Subcutaneous abdominal adipose tissue (tissue), 5 donors: Measurements from ENCODE around the gene ADARB2.

Experiments used
- H3K27ac ChIP-seq: one replicate; pipeline ENCODE4 v1.7.0; 2013; ENCODE audit warnings: low read depth, mild to moderate bottlenecking, inconsistent platforms, low read length, moderate library complexity
- H3K27me3 ChIP-seq, 5 donors: one replicate each; pipeline ENCODE4 v1.7.0; 2013; ENCODE audit warnings: low read length in 5 of 5, inconsistent platforms in 1 of 5; ENCODE audit not compliant: control insufficient read depth in 5 of 5, insufficient read depth in 4 of 5
- H3K36me3 ChIP-seq, 5 donors: one replicate each; pipeline ENCODE4 v1.7.0; 2013; ENCODE audit warnings: low read length in 5 of 5; ENCODE audit not compliant: control insufficient read depth in 5 of 5, insufficient read depth in 5 of 5
- H3K4me1 ChIP-seq, 5 donors: one replicate each; pipeline ENCODE4 v1.7.0; 2013; ENCODE audit warnings: low read length in 5 of 5, mild to moderate bottlenecking in 3 of 5, moderate library complexity in 1 of 5; ENCODE audit not compliant: control insufficient read depth in 5 of 5, insufficient read depth in 5 of 5
- H3K4me3 ChIP-seq, 5 donors: one replicate each; pipeline ENCODE4 v1.7.0; 2013; ENCODE audit warnings: low read length in 5 of 5, low read depth in 1 of 5
- H3K9ac ChIP-seq, 5 donors: one replicate each; pipeline ENCODE4 v1.7.0; 2013; ENCODE audit warnings: low read length in 5 of 5, mild to moderate bottlenecking in 4 of 5, moderate library complexity in 3 of 5
- H3K9me3 ChIP-seq, 5 donors: one replicate each; pipeline ENCODE4 v1.7.0; 2013; ENCODE audit warnings: low read length in 5 of 5; ENCODE audit not compliant: control insufficient read depth in 5 of 5
- donor health status: healthy.
- donor health status: healthy.
- donor health status: healthy.
- donor health status: healthy.
- donor health status: healthy.

ADARB2 gene

GRCh38 chr10:1203704-1204103 is 533.6 kb downstream of the ADARB2 start:
- H3K9ac ChIP-seq, result no peak overlapping the region
- H3K4me3 ChIP-seq, result no peak overlapping the region
- no peaks in the 10 kb centered on the region for H3K4me1 ChIP-seq
- H3K27ac ChIP-seq, result no peak overlapping the region
- H3K27me3 ChIP-seq, result peaks cover 2 to 11% (median 8%) of the 10 kb centered on the region in 5 donors
- no peaks in the 10 kb centered on the region for H3K9me3 ChIP-seq
- H3K36me3 ChIP-seq, result no peaks in the 10 kb centered on the region

- Histone ChIP-seq H3K27me3 (peaks cover 2 to 12% (median 9%) of the 10 kb centered on the region in 5 donors), H3K9me3 (no peaks in the 10 kb centered on the region), H3K4me1 (no peaks in the 10 kb centered on the region), H3K27ac (no peak overlapping the region), H3K36me3 (no peaks in the 10 kb centered on the region), H3K4me3 (no peak overlapping the region), H3K9ac (no peak overlapping the region)
Measured at GRCh38 chr10:1203216-1203615, 534.1 kb downstream of the ADARB2 start.

GRCh38 chr10:1202343-1202742 is 535.0 kb downstream of the ADARB2 start:
- Histone ChIP-seq H3K4me1 (no peaks in the 10 kb centered on the region), H3K4me3 (no peak overlapping the region), H3K9ac (no peak overlapping the region), H3K9me3 (no peaks in the 10 kb centered on the region), H3K27me3 (peaks cover 2 to 12% (median 9%) of the 10 kb centered on the region in 5 donors), H3K27ac (no peak overlapping the region), H3K36me3 (no peaks in the 10 kb centered on the region)

- no peak overlapping the region for H3K4me3 ChIP-seq
- H3K9ac ChIP-seq, result no peak overlapping the region
- H3K36me3 ChIP-seq, result no peaks in the 10 kb centered on the region
- peaks cover 2 to 12% (median 9%) of the 10 kb centered on the region in 5 donors for H3K27me3 ChIP-seq
- no peak overlapping the region for H3K27ac ChIP-seq
- no peaks in the 10 kb centered on the region for H3K9me3 ChIP-seq
- no peaks in the 10 kb centered on the region for H3K4me1 ChIP-seq
Measured at GRCh38 chr10:1200866-1201807, 536.2 kb downstream of the ADARB2 start.

- Histone ChIP-seq H3K27ac (no peak overlapping the region), H3K27me3 (peaks cover 7 to 18% (median 14%) of the 10 kb centered on the region in 5 donors), H3K4me1 (no peaks in the 10 kb centered on the region), H3K36me3 (no peaks in the 10 kb centered on the region), H3K9ac (no peak overlapping the region), H3K4me3 (no peak overlapping the region), H3K9me3 (no peaks in the 10 kb centered on the region)
Measured at GRCh38 chr10:1199897-1200721, 537.2 kb downstream of the ADARB2 start.

GRCh38 chr10:1199345-1199673 is 538.0 kb downstream of the ADARB2 start:
- Histone ChIP-seq H3K4me1 (no peaks in the 10 kb centered on the region), H3K9ac (no peak overlapping the region), H3K9me3 (no peaks in the 10 kb centered on the region), H3K36me3 (no peaks in the 10 kb centered on the region), H3K4me3 (no peak overlapping the region), H3K27me3 (peaks cover 10 to 18% (median 12%) of the 10 kb centered on the region in 5 donors), H3K27ac (no peak overlapping the region)

- peaks cover 10 to 18% (median 11%) of the 10 kb centered on the region in 5 donors for H3K27me3 ChIP-seq
- no peak overlapping the region for H3K4me3 ChIP-seq
- no peaks in the 10 kb centered on the region for H3K36me3 ChIP-seq
- H3K9me3 ChIP-seq, result no peaks in the 10 kb centered on the region
- no peak overlapping the region for H3K9ac ChIP-seq
- no peak overlapping the region for H3K27ac ChIP-seq
- H3K4me1 ChIP-seq, result no peaks in the 10 kb centered on the region
Measured at GRCh38 chr10:1198453-1199344, 538.6 kb downstream of the ADARB2 start.

GRCh38 chr10:1197384-1197783 is 539.9 kb downstream of the ADARB2 start:
- Histone ChIP-seq H3K4me1 (no peaks in the 10 kb centered on the region), H3K9ac (no peak overlapping the region), H3K4me3 (no peak overlapping the region), H3K27ac (no peak overlapping the region), H3K9me3 (no peaks in the 10 kb centered on the region), H3K27me3 (peaks cover 10 to 18% (median 11%) of the 10 kb centered on the region in 5 donors), H3K36me3 (no peaks in the 10 kb centered on the region)

- peaks cover 10 to 18% (median 11%) of the 10 kb centered on the region in 5 donors for H3K27me3 ChIP-seq
- H3K4me1 ChIP-seq, result no peaks in the 10 kb centered on the region
- H3K27ac ChIP-seq, result no peak overlapping the region
Measured at GRCh38 chr10:1196656-1197055, 540.7 kb downstream of the ADARB2 start.

More at GRCh38 chr10:1196656-1197055, 540.7 kb downstream of the ADARB2 start:
- Histone ChIP-seq H3K9me3 (no peaks in the 10 kb centered on the region), H3K36me3 (no peaks in the 10 kb centered on the region), H3K4me3 (no peak overlapping the region), H3K9ac (no peak overlapping the region)
